HepG2 (cell line): ENCODE results near the gene NOS1AP. TPM values are rescaled to one million over a fixed set of nuclear protein-coding genes. Genes with fewer than 3 reads are reported as not detected.

Source experiments
- ATAC-seq: fragments of 200-7000 bp; cut with Tn5 transposase; 3 replicates; pipeline ENCODE4 v1.9.1; 2020; ENCODE audit warnings: mild to moderate bottlenecking, moderate library complexity
- BruUV-seq: library from RNA; stranded (reverse); fragments of 400-500 nt; replicated peaks from 2 replicates; lab custom pipeline; 2021; lab: Mats Ljungman, UMichigan
- CTCF ChIA-PET: fragments of 300-600 bp; formaldehyde crosslinking; extraction: SDS; loops from one replicate; lab custom pipeline; 2021; ENCODE audit warnings: low total read pairs, inconsistent platforms, low intra/inter-chr PET ratio; lab: Yijun Ruan, JAX
- POLR2A ChIA-PET: fragments of 350-600 bp; sonication (Branson Sonifier 250); formaldehyde crosslinking; loops from one replicate; lab custom pipeline; 2020; ENCODE audit warnings: antibody characterized with exemption, inconsistent platforms; lab: Yijun Ruan, JAX
- DNase-seq: peaks from one replicate; pipeline ENCODE4 v3.0.0-alpha.2; 2015; ENCODE audit warnings: low spot score
- FAIRE-seq: peaks from 3 replicates; lab custom pipeline; 2011; peaks lifted over from hg19 to GRCh38; lab: Jason Lieb, UNC
- H2AFZ ChIP-seq: one replicate; pipeline ENCODE4 v1.6.1; 2011; ENCODE audit warnings: low read length, inconsistent platforms
- H3K27ac ChIP-seq: fragments of 300-600 bp; 3 replicates; pipeline ENCODE4 v1.8.0; 2011; ENCODE audit warnings: mixed run types, mild to moderate bottlenecking, mixed read lengths, low read length, inconsistent platforms; ENCODE audit not compliant: insufficient read depth; ENCODE audit errors: extremely low read length
- H3K27me3 ChIP-seq, 2 experiments: fragments of 200-600 bp in 1 of 2; 2 replicates in 1 of 2; 3 replicates in 1 of 2; pipeline versions ENCODE4 v1.6.0 to v1.8.0; 2011; ENCODE audit warnings: low read length in 2 of 2, mild to moderate bottlenecking in 2 of 2, moderate library complexity in 2 of 2, inconsistent platforms in 1 of 2; ENCODE audit not compliant: insufficient read depth in 2 of 2, control insufficient read depth in 1 of 2
- H3K36me3 ChIP-seq, 2 experiments: fragments of 200-600 bp in 1 of 2; replicated peaks in 1 of 2; 2 replicates in 1 of 2; 3 replicates in 1 of 2; pipeline versions ENCODE4 v1.5.1 to v1.8.0; 2011; ENCODE audit warnings: low read length in 2 of 2, inconsistent platforms in 1 of 2; ENCODE audit not compliant: insufficient read depth in 2 of 2, control insufficient read depth in 1 of 2
- H3K4me1 ChIP-seq: 2 replicates; pipeline ENCODE4 v1.5.1; 2012; ENCODE audit warnings: low read length, inconsistent platforms; ENCODE audit not compliant: insufficient read depth
- H3K4me2 ChIP-seq: 2 replicates; pipeline ENCODE4 v1.6.0; 2011; ENCODE audit warnings: low read depth, low read length, inconsistent platforms
- H3K4me3 ChIP-seq, 3 experiments: fragments of 200-600 bp in 1 of 3; sonication (generic), shearing (Covaris generic) in 1 of 3; replicated peaks in 1 of 3; 2 replicates each; pipeline ENCODE4 v1.5.1; 2011 to 2016; ENCODE audit warnings: low read length in 3 of 3, inconsistent platforms in 2 of 3, low read depth in 2 of 3, mild to moderate bottlenecking in 2 of 3, control low read depth in 1 of 3, mixed read lengths in 1 of 3; ENCODE audit not compliant: insufficient read depth in 1 of 3
- H3K79me2 ChIP-seq: one replicate; pipeline ENCODE4 v1.6.1; 2011; ENCODE audit warnings: low read length, inconsistent platforms; ENCODE audit not compliant: insufficient read depth
- H3K9ac ChIP-seq: 2 replicates; pipeline ENCODE4 v1.6.0; 2011; ENCODE audit warnings: mild to moderate bottlenecking, low read depth, low read length, inconsistent platforms; ENCODE audit not compliant: insufficient read depth
- H3K9me3 ChIP-seq: 2 replicates; pipeline ENCODE4 v1.5.1; 2012; ENCODE audit warnings: mild to moderate bottlenecking, low read length
- H4K20me1 ChIP-seq: 2 replicates; pipeline ENCODE4 v1.6.0; 2011; ENCODE audit warnings: inconsistent platforms, mild to moderate bottlenecking, low read length, moderate library complexity; ENCODE audit not compliant: insufficient read depth
- ARNT2 ChIP-seq: sonication (generic); formaldehyde crosslinking; IDR thresholded peaks from 2 replicates; pipeline ENCODE4 v1.8.0; 2022; ENCODE audit warnings: mild to moderate bottlenecking, low read depth, missing genetic modification reagents, moderate library complexity
- ARNTL ChIP-seq: sonication (generic); formaldehyde crosslinking; IDR thresholded peaks from 2 replicates; pipeline ENCODE4 v1.4.0; 2020; ENCODE audit warnings: mild to moderate bottlenecking, missing genetic modification reagents
- HHEX ChIP-seq: IDR thresholded peaks from 2 replicates; pipeline ENCODE4 v1.6.1; 2016; ENCODE audit warnings: control low read depth
- MTF1 ChIP-seq: sonication (generic); formaldehyde crosslinking; IDR thresholded peaks from 2 replicates; pipeline ENCODE4 v1.5.0; 2020; ENCODE audit warnings: missing genetic modification reagents
- NFRKB ChIP-seq: fragments of 450-650 bp; IDR thresholded peaks from 2 replicates; pipeline ENCODE4 v1.6.1; 2017
- PAX8 ChIP-seq: sonication (generic); formaldehyde crosslinking; IDR thresholded peaks from 2 replicates; pipeline ENCODE4 v1.8.0; 2022; ENCODE audit warnings: mild to moderate bottlenecking, missing genetic modification reagents, borderline replicate concordance
- PRDM4 ChIP-seq: sonication (generic); formaldehyde crosslinking; IDR thresholded peaks from 2 replicates; pipeline ENCODE4 v1.9.0; 2021; ENCODE audit warnings: missing genetic modification reagents, borderline replicate concordance
- PRMT3 ChIP-seq: sonication (generic); formaldehyde crosslinking; IDR thresholded peaks from 2 replicates; pipeline ENCODE4 v1.8.1; 2022; ENCODE audit warnings: low read depth, mild to moderate bottlenecking, moderate library complexity, missing genetic modification reagents, borderline replicate concordance
- ZNF326 ChIP-seq: sonication (generic); formaldehyde crosslinking; IDR thresholded peaks from 2 replicates; pipeline ENCODE4 v1.4.0; 2020; ENCODE audit warnings: missing genetic modification reagents, borderline replicate concordance
- ZNF441 ChIP-seq: sonication (generic); formaldehyde crosslinking; IDR thresholded peaks from 2 replicates; pipeline ENCODE4 v1.7.0; 2021; ENCODE audit warnings: missing genetic modification reagents, borderline replicate concordance
- ZNF616 ChIP-seq: sonication (generic); formaldehyde crosslinking; IDR thresholded peaks from 2 replicates; pipeline ENCODE4 v1.5.0; 2020; ENCODE audit warnings: low read depth, mild to moderate bottlenecking, missing genetic modification reagents
- ZSCAN9 ChIP-seq: IDR thresholded peaks from 2 replicates; pipeline ENCODE4 v1.6.1; 2016; ENCODE audit warnings: borderline replicate concordance
- WGBS: methylation state at CpG from one replicate; pipeline ENCODE4 v1.1.6; 2017; ENCODE audit warnings: low lambda C conversion rate; 5-methylcytosine and 5-hydroxymethylcytosine counted together
- in situ Hi-C: cut with HindIII; loops from 2 replicates; pipeline ENCODE4 v1.10.0; 2017; ENCODE audit warnings: low pct_unique_long_range_greater_than_20kb; ENCODE audit not compliant: extremely low pct_ligation_motif_present
- intact Hi-C: fragments of 100-400 bp; cut with micrococcal nuclease; formaldehyde crosslinking; loops from one replicate; pipeline ENCODE4 v1.10.0; 2022; ENCODE audit not compliant: unreplicated experiment
- polyA plus RNA-seq, 8 experiments: library from polyadenylated mRNA; depleted of rRNA in 3 of 8; stranded (reverse) in 7 of 8; unstranded in 1 of 8; fragments of >200 nt; fragmentation: Illumina TruSeq in 4 of 8; extraction: Trizol in 4 of 8; gene quantifications; 2 replicates each; pipeline versions ENCODE4 v1.2.1 to v1.2.3, GENCODE V29; 2011 to 2016; ENCODE audit warnings: low read depth in 4 of 8, missing spikeins in 1 of 8, mixed read lengths in 1 of 8; ENCODE audit not compliant: insufficient read depth in 1 of 8
- total RNA-seq, 5 experiments: library from RNA; depleted of rRNA; stranded (reverse); fragments of >200 nt; fragmentation: Illumina TruSeq; extraction: Trizol; gene quantifications; 2 replicates each; pipeline ENCODE4 v1.2.3, GENCODE V29; 2016; ENCODE audit warnings: low read depth in 1 of 5
- TF ChIP-seq, protein P1 (sequence below): sonication (generic); formaldehyde crosslinking; IDR thresholded peaks from 2 replicates; pipeline ENCODE4 v1.4.0; 2020; ENCODE audit warnings: missing genetic modification reagents, borderline replicate concordance
- TF ChIP-seq, protein P2 (sequence below): sonication (generic); formaldehyde crosslinking; IDR thresholded peaks from 2 replicates; pipeline ENCODE4 v1.5.0; 2020; ENCODE audit warnings: missing genetic modification reagents, mild to moderate bottlenecking, borderline replicate concordance

The NOS1AP gene
- total and polyA plus RNA-seq, 2 of the 13 experiments (the other 11 are each of a cell fraction or from before 2014, with no cell fraction given): 2.0 to 3.3 TPM

DNA sequence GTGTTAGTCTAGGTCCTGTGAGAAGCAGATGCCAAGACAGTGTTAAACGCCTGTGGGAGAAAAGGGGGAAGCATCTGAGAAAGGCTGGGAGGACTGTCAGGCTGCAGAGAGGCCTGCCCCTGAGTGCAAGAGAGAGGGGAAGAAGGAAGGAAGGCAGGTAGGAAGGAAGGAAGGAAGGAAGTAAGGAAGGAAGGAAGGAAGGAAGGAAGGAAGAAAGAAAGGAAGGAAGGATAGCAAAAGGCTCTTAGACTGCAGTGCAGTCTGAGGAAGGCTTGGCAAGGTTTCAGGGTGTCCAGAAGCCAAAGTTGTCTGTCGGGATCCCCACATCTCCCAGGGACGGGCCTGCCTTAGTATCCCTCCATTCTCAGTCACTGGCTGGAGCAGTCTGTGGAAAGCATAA is 224.5 kb downstream of the NOS1AP start:
- FAIRE-seq (no peak), DNase-seq (no peak), ATAC-seq (no peak)
- POLR2A ChIA-PET: no interaction called here
- Histone ChIP-seq H3K36me3 (peaks cover 6 to 23% of the 10 kb centered on the region in 2 experiments; a peak in 4 of 5 replicates), H3K27ac (no peak overlapping the region), H4K20me1 (no peaks in the 10 kb centered on the region), H3K4me3 (no peak overlapping the region), H2AFZ (no peak overlapping the region), H3K4me2 (no peak overlapping the region), H3K4me1 (no peaks in the 10 kb centered on the region), H3K79me2 (no peaks in the 10 kb centered on the region), H3K9me3 (no peaks in the 10 kb centered on the region), H3K27me3 (no peaks in the 10 kb centered on the region), H3K9ac (no peak overlapping the region)
- WGBS: 67% methylated on average over 3 of the region's 3 CpGs
- CTCF ChIA-PET: no interaction called here
- in situ Hi-C loops: no loop called here
- TF ChIP-seq ZSCAN9 (CRISPR knock-in tag): no peak
- TF ChIP-seq MTF1 (CRISPR knock-in tag): no peak
- no peak for TF ChIP-seq ARNT2 (CRISPR knock-in tag)
- no peak for TF ChIP-seq PAX8
- intact Hi-C loops: no loop called here
- BruUV-seq: no TSS peak

- intact Hi-C loops: no loop called here
- H3K27ac ChIP-seq: no peak overlapping the region
- ATAC-seq: no peak
- H3K79me2 ChIP-seq: no peaks in the 10 kb centered on the region
- H4K20me1 ChIP-seq: no peaks in the 10 kb centered on the region
- in situ Hi-C loops: no loop called here
- FAIRE-seq: no peak
- ChIA-PET CTCF (no interaction called here), POLR2A (no interaction called here)
- no peak overlapping the region for H3K4me3 ChIP-seq
- BruUV-seq: no TSS peak
- H3K9ac ChIP-seq: no peak overlapping the region
- peaks cover 6 to 18% of the 10 kb centered on the region in 2 experiments; a peak in 4 of 5 replicates for H3K36me3 ChIP-seq
- no peaks in the 10 kb centered on the region for H3K27me3 ChIP-seq
- WGBS: 95% methylated on average over 4 of the region's 4 CpGs
- no peak for DNase-seq
- no peak overlapping the region for H2AFZ ChIP-seq
- no peaks in the 10 kb centered on the region for H3K4me1 ChIP-seq
- H3K4me2 ChIP-seq: no peak overlapping the region
- H3K9me3 ChIP-seq: no peaks in the 10 kb centered on the region
- TF ChIP-seq PRMT3 (no peak), ZNF326 (CRISPR knock-in tag) (no peak), ZNF441 (CRISPR knock-in tag) (no peak), HHEX (CRISPR knock-in tag) (no peak), ARNTL (CRISPR knock-in tag) (no peak), ZNF616 (no peak), NFRKB (no peak), PRDM4 (CRISPR knock-in tag) (no peak)
- TF ChIP-seq, protein P1, sequence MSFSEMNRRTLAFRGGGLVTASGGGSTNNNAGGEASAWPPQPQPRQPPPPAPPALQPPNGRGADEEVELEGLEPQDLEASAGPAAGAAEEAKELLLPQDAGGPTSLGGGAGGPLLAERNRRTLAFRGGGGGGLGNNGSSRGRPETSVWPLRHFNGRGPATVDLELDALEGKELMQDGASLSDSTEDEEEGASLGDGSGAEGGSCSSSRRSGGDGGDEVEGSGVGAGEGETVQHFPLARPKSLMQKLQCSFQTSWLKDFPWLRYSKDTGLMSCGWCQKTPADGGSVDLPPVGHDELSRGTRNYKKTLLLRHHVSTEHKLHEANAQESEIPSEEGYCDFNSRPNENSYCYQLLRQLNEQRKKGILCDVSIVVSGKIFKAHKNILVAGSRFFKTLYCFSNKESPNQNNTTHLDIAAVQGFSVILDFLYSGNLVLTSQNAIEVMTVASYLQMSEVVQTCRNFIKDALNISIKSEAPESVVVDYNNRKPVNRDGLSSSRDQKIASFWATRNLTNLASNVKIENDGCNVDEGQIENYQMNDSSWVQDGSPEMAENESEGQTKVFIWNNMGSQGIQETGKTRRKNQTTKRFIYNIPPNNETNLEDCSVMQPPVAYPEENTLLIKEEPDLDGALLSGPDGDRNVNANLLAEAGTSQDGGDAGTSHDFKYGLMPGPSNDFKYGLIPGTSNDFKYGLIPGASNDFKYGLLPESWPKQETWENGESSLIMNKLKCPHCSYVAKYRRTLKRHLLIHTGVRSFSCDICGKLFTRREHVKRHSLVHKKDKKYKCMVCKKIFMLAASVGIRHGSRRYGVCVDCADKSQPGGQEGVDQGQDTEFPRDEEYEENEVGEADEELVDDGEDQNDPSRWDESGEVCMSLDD (CRISPR knock-in tag): no peak
- TF ChIP-seq, protein P2, sequence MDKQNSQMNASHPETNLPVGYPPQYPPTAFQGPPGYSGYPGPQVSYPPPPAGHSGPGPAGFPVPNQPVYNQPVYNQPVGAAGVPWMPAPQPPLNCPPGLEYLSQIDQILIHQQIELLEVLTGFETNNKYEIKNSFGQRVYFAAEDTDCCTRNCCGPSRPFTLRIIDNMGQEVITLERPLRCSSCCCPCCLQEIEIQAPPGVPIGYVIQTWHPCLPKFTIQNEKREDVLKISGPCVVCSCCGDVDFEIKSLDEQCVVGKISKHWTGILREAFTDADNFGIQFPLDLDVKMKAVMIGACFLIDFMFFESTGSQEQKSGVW: no peak
These were observed 227.7 kb downstream of the NOS1AP start for GRCh38 chr1:162297208-162297607.
